HG03565 (cell line): Measurements from ENCODE around the gene SPOP.
"Not testable (repeated sequence)": the region's sequence is repeated elsewhere in the genome, so short reads cannot be mapped to it uniquely, and the experiment has no call there.

ENCODE experiments used
- ATAC-seq: cut with Tn5 transposase; IDR thresholded peaks from one replicate; pipeline ENCODE4 v1.9.1; 2021; ENCODE audit warnings: mild to moderate bottlenecking, moderate library complexity; ENCODE audit not compliant: unreplicated experiment

The SPOP gene

DNA sequence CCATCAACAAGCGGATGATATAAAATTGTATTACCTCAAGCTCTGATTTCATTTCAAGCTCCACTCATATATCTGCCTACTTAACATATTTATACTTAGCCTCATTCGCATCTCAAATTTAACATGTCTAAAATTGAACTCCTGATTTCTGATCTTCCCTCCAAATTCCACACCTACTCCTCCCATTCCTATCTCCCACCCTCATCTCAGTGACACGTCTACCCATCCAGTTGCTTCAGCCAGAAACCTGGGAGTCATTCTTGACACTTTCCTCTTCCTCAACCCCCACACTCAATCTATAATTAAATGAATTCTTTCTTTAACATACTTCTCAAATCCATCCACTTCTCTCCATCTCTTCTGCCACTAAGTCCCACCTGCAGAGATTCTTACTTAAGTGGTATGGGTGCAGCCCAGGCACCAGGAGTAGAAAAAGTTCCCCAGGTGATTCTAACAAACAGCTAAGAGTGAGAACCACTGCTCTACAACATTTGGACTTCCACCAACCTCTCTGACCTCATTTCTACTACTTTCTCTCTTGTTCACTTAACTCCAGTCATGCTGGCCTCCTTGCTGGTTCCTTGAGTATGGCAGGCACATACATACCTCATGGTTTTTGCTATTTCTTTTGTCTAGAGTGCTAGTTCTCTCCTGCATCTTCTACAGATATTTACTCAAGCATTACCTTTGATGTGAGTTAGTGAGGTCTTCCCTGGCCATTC is 18.1 kb downstream of the SPOP start:
- no peak for ATAC-seq

DNA sequence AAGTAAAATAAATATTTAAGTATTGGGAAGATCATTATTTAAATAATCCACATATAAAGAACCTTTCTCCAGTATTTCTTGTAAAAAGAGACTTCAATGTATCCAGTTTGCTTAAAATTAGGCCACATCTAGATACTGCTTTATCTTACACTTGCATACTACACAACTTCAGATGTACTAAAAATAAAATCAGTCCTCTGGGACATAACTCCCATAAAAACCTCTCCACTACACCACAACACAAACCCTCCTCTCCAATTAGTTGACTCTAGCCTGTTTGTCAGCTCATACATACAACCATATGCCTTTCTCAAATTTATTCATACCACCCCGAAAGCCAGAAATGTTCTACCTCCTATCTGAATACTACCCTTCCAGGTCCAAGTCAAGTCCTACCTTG is 21.6 kb downstream of the SPOP start:
- no peak for ATAC-seq

DNA sequence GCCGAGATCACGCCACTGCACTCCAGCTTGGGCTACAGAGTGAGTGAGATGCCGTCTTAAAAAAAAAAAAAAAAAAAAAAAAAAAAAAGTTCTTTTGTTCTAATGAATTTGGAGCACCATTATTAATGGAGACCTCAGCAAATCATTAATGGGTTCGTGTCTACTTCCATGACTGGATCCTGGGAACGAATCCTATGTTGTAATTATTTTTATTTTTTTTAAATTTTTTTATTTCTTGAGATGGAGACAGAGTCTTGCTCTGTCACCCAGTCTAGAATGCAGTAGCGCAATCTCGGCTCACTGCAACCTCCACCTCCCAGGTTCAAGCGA is 30.7 kb downstream of the SPOP start:
- no peak for ATAC-seq

DNA sequence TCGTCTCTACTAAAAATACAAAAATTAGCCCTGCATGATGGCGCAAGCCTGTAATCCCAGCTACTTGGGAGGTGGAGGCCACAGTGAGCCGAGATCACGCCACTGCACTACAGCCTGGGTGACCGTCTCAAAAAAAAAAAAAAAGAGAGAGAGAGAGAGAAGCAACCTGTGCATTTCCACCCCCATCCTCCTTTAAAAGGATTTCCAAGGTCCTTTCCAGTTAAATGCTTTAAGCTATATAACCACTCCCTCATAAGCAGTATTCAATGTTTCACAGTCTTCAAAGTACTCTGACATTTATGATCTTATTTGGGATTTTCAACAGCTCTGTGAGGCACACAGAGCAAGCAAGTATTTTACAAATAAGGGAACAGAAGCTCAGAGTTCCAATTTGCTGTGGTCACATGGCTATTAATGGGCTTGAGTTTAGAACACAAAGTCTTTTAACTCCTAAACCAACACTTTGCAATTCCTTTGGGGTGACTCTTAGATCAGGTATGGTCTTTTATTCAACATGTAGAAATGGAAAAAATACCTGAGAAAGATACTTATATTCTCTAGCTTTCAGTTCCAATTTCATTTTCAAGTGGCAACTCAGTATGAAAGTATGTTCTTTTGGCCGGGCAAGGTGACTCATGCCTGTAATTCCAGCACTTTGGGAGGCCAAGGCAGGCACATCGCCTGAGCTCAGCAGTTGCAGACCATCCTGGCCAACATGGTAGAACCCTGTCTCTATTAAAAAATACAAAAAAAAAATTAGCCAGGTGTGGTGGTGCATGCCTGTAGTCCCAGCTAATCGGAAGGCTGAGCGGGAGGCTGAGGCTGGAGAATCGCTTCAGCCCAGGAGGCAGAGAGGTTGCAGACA is 31.3 kb downstream of the SPOP start:
- ATAC-seq, result no peak

DNA sequence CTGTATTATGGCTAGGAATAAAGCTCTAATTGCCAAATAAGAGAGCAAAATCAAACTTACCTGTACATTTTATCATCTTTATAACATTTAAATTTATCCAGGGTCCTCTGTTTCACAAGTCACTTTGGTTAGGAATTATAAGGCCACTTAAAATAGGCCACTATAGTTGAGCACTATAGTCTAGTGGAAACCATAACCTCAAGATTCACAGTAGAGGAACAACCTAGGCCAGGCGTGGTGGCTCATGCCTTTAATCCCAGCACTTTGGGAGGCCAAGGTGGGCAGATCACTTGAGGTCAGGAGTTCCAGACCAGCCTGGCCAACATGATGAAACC is 31.9 kb downstream of the SPOP start:
- not testable (repeated sequence) for ATAC-seq

DNA sequence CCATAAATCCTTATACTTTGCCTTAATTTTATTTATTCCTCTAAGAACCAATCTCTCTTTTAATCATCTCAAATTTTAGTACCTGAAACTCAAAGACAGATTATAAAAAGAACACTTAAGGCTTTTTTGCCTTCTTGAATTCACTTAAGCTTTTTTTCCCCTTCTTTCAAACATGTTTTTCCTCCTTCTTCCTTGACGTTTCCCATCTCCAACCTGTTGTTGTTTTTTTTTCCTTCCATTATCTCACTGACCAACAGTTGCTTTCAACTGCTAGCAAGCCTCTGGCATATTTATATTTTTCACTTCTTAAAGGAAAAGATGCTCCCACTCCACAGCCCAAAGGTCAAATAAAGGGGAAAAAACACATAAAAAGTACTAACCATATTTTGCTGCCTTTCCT is 32.2 kb downstream of the SPOP start:
- no peak for ATAC-seq

DNA sequence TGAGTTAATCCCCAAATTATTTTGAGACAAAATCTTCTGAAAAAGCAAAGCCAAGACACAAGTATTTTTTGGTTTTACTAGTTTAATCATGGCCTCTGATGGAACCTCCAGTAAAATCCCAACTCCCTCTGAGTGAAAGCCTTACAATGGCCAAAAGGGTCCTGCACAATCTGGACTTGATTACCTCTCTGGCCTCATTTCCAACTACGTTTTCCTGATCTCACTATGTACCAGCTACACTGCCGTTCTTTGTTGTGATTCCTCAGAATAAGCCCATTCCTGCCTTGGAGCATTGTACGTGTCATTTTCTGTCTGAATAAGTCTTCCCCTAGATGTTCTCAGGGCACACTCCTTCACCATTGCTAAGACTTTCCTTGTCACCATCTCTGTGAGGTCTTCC is 37.3 kb downstream of the SPOP start:
- no peak for ATAC-seq

DNA sequence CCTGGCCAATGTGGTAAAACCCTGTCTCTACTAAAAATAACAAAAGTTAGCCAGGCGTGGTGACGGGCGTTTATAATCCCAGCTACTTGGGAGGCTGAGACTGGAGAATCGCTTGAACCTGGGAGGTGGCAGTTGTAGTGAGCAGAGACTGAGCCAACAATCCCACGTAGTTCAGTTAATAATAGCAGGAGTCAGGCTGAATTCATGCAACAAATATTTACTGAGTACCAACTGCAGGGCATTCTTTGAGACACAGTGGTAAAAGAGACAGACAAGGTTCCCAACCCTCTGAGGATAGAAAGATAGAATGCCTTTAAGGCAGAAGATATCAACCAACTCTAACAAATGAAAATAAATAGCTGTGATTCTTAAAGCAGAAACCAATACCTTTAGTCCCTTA is 39.1 kb downstream of the SPOP start:
- no peak for ATAC-seq

DNA sequence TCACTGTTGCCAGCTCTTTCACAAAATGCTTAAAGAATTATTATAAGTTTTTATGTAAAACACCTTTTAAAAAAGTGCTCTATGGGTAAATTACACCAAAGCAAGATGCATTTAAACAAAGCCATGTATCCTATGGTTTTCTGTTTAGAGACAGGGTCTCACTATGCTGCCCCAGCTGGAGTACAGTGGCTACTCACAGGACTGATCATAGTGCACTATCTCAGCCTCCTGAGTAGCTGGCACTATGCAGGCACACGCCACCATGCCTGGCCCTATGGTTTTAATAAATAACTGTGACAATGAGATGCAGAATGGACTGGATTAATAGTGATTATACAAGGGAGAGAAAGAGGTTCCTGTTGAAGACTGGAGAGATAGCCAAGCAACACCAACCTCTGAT is 40.2 kb downstream of the SPOP start:
- ATAC-seq, result no peak

DNA sequence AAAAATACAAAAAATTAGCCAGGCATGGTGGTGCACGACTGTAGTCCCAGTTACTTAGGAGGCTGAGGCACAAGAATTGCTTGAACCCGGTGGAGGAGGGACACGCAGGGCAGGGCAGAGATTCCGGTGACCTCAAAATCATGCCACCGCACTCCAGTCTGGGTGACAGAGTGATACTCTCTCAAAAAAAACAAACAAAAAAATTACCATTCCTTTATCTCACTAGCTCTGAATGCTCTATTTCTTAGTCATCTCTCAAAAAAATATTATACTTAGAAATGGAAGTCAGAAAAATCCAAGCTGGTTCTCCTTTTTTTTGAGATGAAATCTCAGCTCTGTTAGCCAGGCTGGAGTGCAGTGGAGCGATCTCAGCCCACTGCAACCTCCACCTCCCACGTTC is 40.8 kb downstream of the SPOP start:
- ATAC-seq, result no peak

DNA sequence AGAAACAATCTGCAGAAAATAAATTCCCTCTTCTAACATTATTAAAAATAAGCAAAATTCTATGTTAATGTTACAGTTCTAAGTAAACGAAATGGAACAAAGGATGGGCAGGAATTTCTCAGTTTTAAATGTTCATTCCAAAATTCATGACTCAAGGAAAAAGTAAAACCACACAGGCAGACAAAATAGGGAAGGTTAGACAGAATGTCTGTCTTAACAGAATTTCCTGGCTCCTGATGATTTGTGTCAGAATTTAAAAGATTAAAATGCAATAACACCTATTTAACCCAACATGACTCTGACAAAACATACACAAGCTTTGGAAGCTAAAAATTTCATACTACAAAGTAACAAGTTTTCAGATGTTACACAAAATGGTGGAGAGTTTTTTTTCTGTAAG is 42.8 kb downstream of the SPOP start:
- ATAC-seq, result no peak

DNA sequence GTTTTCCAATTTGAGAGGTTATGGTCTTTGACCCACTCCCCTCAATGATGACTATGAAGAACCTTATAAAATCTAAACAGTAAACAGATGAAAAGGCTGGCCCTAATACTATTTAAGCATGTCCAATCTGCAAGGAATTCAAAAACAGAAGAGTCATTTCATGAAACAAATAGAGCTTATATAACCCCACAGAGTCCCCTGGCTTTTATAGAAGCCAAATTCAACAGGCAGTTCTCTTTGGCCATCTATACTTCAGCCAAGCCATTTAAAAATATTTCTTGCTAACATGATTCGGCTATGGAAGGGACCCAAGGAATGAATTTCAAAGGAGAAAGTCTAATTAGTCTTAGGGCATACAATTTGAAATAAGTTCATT is 43.4 kb downstream of the SPOP start:
- no peak for ATAC-seq

DNA sequence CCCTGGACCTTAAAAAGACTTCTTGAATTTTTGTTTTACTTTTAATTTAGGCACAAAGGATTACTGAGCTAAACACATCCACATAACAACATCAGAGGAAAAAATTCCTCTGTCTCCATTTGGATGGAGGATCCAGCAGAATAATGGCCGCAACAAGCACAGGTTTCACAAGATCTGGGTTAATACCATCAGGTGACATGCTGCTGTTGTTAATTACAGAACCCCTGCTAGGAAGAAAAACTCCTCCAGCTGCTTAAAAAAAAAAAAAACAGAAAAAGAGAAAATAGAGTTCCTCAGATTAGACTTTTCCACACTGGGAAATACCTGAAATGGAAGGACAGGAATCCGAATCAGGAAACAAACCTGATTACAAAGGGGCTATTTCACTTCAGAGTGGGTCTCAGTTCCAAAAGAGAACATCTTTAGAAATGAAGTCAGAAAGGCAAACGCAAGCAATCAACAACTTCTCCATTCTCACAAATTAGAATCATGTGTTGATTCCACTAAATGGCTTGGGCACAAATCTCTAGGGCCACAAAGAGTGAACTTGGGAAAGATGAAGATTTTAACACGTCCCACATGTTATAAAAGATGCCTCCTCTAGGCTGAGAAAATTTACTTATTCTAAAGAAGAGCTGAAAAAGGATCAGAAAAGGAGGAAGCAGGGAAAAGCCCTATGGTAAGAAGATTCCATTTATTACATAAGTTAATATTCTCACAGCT is 44.0 kb downstream of the SPOP start:
- ATAC-seq, result no peak

DNA sequence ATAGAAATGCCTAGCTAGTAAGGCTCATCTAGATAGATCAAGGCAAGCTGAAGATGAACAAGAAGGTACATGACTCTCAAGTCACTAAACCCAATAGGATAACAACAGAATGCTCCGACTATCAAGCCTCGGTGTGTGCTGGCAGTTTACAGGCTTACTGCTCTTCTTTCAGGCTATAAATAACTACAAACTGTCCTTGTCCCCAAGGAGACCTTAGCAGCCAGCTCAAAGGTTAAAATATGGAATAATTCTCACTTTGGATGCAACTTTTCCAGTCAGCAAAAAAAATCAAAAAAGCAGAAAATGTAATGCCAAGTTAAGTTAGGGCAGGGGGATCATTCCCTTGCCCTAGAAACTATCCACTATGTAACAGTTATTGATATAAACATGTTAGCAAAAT is 44.6 kb downstream of the SPOP start:
- ATAC-seq, result no peak

DNA sequence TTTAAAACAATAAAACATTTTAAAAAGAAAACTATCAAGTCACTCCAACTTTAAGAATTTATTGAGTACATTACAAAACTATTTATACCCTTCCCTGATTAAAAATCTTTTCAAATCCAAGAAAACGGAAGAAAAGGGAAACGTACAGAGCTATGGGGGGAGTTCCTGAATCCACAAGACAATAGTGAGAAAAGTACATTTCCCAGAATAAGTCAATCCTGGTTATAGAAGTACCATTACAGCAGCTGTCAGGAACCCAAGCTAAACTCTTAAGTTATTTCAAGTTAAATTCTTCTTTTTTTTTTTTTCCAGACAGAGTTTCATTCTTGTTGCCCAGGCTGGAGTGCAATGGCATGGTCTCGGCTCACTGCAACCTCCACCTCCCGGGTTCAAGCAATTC is 45.7 kb downstream of the SPOP start:
- ATAC-seq, result no peak

DNA sequence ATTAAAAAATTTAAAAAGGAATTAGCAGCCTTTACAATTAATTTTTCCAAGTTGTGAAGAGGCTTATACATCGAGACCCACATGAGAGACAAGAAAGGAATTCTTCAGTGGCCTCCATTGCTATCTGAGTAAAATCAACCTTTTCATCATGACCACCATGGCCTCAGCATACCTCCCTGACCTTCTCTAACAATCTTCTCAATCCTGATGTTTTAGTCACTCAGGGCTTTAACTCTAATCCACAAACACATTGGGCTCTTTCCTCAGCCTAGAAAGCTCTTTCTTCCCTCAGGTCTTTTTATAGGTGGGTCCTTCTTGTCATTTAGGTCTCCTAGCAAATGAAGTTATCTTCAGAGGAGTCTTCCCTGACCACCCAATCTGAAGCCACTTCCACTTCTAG is 46.4 kb downstream of the SPOP start:
- no peak for ATAC-seq

DNA sequence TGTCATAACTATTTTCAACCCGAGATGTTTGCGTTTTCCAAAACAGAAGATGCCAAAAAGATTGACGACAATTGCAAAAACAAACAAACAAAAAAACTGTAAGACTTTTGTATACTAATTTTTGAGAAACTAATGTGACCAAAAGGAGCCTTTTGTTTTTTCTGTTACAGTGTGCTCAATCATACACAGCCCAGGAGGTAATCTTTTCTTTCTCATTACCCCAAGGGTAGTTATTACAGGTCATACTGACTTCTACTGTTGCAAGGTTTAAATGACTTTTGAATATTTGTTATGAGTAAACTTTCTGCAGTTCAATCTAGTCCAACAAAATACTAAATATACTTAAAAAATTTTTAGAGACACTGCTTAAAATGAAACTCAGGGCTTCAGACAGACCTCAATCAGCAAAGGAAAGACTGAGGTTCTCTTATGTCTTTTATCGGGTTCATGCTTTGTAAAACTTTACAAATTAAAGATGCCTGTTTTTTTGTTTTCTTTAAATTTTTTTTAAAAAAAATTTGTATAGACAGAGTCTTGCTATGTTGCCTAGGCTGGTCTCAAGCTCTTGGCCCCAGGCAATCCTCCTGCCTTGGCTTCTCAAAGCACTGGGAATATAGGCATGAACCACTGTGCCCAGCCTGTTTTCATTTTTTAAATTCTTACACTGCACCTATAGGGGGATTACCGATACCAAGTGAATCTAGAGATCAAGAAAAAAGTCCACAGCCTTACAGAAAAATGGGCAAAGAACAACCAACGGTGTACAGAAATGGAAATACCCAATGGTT is 47.6 kb downstream of the SPOP start:
- ATAC-seq, result no peak

DNA sequence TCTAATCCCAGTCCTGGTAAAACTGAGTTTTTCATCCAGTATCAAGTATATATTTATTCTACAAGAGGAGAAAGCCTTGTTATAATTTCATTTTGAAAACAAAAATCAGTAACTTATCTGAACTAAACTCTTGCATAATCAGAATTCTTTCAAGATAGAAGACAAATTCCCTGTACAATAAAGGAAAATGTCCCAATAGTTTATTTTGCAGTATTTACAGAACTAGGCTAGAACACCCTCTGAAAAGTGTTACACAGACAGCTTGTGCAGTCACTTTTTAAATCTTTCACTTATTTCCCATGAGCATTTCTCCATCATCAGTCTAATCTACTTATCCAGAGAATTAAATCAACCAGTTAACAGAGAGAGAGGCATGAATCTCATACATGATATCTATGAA is 48.5 kb downstream of the SPOP start:
- no peak for ATAC-seq

DNA sequence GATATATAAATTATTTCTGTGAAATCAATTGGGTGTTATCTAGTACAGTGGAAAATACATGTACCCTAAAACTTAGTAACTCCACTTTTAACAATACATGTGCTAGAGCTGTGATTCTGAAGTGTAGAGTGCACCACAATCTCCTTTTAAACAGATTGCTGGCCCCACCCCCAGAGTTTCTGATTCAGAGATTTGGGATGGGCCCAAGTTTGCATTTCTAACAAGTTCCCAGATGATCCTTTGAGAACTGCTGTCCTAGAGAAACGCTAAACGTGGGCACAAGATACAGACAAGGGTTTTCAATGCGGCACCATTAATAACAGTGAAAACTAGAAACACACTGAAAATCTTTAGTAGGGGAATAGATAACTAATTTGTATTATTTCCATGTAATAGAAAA is 53.0 kb downstream of the SPOP start:
- ATAC-seq, result no peak

DNA sequence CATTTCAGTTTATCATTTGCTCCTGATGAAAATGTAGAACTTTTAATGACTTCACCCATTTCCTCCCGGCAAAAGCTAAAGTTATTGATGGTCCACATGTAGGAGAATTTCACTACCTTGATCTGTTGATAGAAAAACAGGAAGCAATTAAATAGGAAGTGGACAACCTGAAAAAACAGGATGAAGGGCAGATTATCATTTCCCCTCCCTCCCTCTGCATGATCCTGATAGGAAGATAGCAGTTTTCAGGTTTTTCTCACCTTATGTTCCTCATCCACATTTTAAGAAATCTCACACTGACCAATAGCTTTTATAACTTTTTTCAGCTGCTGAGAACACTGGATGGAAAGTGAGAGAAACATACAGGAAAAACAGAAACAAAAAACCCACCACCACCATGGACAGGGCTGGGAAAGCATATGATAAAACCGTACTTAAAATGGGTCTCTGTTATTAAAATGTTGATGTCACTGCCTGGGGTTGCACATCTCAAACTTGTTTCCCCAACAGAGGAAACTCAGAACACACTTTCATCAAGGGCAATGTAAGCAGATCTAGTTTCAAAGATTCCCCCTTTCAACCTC is 55.9 kb downstream of the SPOP start:
- no peak for ATAC-seq

DNA sequence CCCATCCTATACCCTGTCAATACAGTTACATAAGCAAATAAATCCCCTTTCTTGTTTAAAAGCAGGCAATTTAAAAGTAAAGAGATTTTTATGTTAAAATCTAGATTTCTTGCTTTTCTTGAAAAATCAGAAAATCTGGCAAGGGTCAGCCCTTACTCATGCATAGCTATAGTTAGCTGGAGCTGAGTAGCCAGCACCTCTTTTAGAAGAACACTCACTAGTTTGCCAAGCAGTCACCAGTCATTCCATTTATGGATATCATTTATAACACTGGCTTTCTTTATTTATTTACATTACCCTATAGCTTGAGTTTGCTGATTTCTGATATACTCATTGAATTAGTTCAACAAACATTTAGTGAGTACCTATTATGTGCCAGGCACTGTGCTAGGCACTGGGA is 56.5 kb downstream of the SPOP start:
- no peak for ATAC-seq
